Measurements from ENCODE around the gene NEURL1.

DNA sequence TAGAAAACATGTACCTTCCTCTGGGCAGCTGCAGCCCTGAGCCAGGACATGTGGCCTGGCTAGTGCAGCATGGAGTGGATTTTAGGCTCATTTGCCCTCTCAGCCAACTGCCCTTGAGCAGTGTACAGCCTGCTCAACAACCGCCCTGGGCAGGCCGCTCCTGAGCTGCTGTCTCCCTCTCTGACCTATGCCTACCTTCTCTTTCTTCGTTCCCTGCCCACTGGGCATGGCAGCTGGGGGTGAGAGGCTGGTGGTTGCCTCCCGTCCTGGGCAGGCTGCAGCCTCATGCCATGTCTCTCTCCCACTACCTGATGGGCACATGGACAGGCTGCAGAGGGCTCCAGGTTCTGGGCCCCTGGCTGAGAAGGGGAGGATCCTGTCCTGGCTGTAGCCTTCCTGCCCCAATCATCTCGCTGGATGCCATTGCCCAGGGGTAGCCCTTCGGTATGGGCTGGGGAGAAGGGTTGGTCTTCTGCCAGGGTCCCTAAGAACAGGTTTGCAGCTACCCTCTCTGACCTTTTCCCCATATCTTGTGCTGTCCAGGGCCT is 97.3 kb downstream of the NEURL1 start:
- TF ChIP-seq, protein P1, sequence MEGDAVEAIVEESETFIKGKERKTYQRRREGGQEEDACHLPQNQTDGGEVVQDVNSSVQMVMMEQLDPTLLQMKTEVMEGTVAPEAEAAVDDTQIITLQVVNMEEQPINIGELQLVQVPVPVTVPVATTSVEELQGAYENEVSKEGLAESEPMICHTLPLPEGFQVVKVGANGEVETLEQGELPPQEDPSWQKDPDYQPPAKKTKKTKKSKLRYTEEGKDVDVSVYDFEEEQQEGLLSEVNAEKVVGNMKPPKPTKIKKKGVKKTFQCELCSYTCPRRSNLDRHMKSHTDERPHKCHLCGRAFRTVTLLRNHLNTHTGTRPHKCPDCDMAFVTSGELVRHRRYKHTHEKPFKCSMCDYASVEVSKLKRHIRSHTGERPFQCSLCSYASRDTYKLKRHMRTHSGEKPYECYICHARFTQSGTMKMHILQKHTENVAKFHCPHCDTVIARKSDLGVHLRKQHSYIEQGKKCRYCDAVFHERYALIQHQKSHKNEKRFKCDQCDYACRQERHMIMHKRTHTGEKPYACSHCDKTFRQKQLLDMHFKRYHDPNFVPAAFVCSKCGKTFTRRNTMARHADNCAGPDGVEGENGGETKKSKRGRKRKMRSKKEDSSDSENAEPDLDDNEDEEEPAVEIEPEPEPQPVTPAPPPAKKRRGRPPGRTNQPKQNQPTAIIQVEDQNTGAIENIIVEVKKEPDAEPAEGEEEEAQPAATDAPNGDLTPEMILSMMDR (conservative IDR thresholded peaks at IDR 0.05; ENCODE audit: low read depth, low read length) = no peak
- no peak for TF ChIP-seq EZH2 (IDR thresholded peaks at IDR 0.05; ENCODE audit: low read length, unreplicated experiment)

All from PC-3 (cell line).